H1 (cell line): ENCODE results near the gene CCL22. TPM values are rescaled to one million over a fixed set of nuclear protein-coding genes. Genes with fewer than 3 reads are reported as not detected.

Source experiments
- CHD7 ChIP-seq: fragments of 300-600 bp; sonication (generic); IDR thresholded peaks from 2 replicates; pipeline ENCODE4 v1.7.1; 2012; ENCODE audit warnings: low read length, moderate library complexity, mild to moderate bottlenecking, inconsistent platforms; ENCODE audit not compliant: insufficient replicate concordance
- RNF2 ChIP-seq: fragments of 200-900, 300-1000 bp; sonication (generic); IDR thresholded peaks from 2 replicates; pipeline ENCODE4 v1.7.1; 2016; ENCODE audit warnings: borderline replicate concordance, low read depth, mild to moderate bottlenecking, antibody characterized with exemption, low read length; ENCODE audit not compliant: poor library complexity, severe bottlenecking; ENCODE audit errors: missing control alignments
- TBP ChIP-seq: IDR thresholded peaks from 2 replicates; pipeline ENCODE4 v1.6.1; 2011; ENCODE audit warnings: low read depth, low read length, improper control_type of control experiment
- polyA plus RNA-seq, 7 experiments: library from polyadenylated mRNA; depleted of rRNA in 3 of 7; stranded (reverse) in 5 of 7; unstranded in 2 of 7; fragments of >200 nt in 5 of 7; fragments of 200-250 nt in 2 of 7; gene quantifications; 1 replicate in 5 of 7; 2 replicates in 1 of 7; 4 replicates in 1 of 7; pipeline versions ENCODE4 v1.2.1 to v1.2.3, GENCODE V29; 2011 to 2013; ENCODE audit warnings: missing spikeins in 2 of 7, mixed read lengths in 2 of 7
- total RNA-seq: library from RNA; stranded (reverse); fragmentation: NEBNext Ultra II Directional; extraction: Animal tissue kit (Norgen Biotek cat#: 25700); gene quantifications from 2 replicates; pipeline ENCODE4 v1.2.1, GENCODE V29; 2021

CCL22 gene
- total and polyA plus RNA-seq, 2 of the 8 experiments (the other 6 are each of a cell fraction or from before 2014, with no cell fraction given): not detected

GRCh38 chr16:57371494-57372371 lies 13.2 kb downstream of the CCL22 start (continued):
- TF ChIP-seq CHD7 (no peak), TBP (0 out of 2 replicates have a peak, but pooled peaks have one; percentile 22), RNF2 (no peak)
